Smooth muscle cell of the pulmonary artery (primary cell): ENCODE data around the gene AXDND1. TPM values are rescaled to one million over a fixed set of nuclear protein-coding genes. Genes with fewer than 3 reads are reported as not detected.

Experiments
- total RNA-seq: library from RNA; depleted of rRNA; stranded (reverse); fragments of >200 nt; gene quantifications from 2 replicates; pipeline ENCODE4 v1.2.3, GENCODE V29; 2014

Gene AXDND1, protein sequence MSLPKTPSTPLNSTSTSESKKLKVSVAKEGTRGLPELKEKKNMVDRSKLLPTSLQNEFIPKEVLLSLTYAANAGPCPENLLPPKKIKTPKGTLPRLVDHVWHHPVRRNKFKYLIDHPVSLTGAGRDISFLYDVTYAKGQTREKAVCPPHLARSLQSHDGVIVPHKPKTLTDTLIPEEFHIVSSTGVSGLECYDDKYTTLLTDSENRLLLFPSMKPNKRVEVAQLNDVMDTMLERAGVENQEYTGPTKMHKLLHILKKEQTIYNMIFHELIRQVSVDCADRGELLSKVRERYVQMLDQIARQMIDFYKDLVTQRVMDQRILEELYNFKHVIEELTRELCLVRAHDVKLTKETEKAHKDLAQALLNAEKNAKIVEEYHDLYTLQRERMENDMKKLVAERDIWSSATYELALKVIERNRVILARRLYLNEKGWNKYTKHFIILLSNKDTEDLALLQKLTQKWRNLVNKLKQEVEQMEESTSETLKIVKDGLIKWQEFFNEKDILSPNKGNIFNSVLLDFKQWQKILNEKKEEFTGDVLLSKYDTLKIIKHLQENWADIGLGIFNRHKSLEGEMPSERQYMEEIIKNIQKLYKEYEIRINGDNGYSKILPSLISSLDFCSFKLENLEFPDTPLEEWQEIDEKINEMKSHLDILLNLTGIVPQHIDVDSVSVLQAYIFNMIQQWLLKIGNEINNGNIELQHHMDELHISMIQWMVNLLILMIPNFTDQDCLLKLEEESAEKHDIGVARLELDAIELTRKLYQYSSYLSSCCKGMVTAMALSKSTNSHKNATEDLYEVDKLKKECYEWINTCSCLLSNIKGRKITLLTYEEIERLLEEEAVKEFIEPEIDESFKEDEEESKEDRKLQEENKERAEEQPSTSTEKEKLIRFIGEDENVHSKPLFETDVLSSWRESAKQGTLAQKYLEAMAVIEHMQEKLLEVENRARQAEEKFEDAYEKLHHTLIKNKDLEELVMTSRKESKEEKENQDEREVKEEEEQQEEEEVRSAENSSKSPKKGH
- 0.07 TPM in 1 of 2 replicates, not detected in the other for total RNA-seq

GRCh38 chr1:179365342-179366092, at the start of gene AXDND1:
Gene AXDND1, plus strand, starts transcription at chr1:179365971. Its CDS starts 539 bp downstream, at chr1:179366510.

DNA sequence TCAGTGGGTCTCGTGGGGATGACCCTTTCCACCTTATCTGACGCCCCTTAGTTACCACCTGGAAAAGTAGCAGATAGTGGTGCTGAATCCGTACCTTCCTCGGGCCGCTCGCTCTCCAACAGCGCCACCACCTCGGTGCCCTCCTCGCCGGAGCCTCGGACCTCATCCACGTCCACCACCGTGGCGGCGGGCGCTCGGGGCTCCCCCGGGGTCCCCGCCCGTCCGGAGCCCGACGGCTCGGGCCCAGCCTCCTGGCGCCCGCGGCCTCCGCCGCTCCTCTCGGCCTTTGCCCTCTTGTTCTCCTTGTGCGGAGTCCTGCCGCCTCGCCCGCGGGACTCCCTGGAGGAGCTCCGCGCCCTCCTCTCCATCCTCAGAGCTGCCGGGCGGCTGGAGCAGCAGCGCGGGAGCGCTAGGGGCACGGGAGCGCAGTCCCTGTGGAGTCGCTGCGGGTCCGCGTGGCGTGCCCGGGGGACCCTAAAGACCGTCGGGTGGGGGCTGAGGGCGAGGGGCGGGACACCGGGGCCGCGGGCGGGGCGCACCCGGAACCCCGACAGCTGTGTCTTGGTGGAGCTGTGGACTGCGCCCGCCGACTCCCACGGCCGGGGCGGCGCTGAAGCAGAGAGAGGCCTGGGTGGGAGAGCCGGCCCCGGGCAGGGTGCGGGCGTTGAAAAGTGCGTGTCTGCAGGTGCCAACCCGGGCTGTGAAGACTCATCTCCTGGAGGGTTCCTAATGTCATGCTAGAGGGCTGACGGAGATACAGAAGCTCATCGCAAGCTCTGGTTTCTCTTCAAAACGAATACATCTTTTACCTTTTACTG, 209.9 kb downstream of the AXDND1 start, which contains the start of gene NPHS2:
Gene NPHS2, minus strand, starts transcription at position 452 of the 818 bp plus-strand sequence. Its CDS starts 84 bp downstream, at position 368.

GRCh38 chr1:179591592-179592580, 226.1 kb downstream of the AXDND1 start, which contains the start of gene TDRD5:
Gene TDRD5, plus strand, starts transcription at chr1:179591832. Its CDS starts 784 bp downstream, at chr1:179592616.

Other genes with a start within 250 kb of the AXDND1 start
- 41.3 and 57.0 TPM in 2 replicates for gene ABL2, start 136.3 kb upstream of the AXDND1 start, total RNA-seq
- gene SOAT1, start 72.2 kb upstream of the AXDND1 start, total RNA-seq, result 26.5 and 39.1 TPM in 2 replicates
- gene NPHS2, start 210.0 kb downstream of the AXDND1 start, total RNA-seq, result not detected in 2 replicates
- not detected in 2 replicates for gene TDRD5, start 225.9 kb downstream of the AXDND1 start, total RNA-seq